Measurements from ENCODE around the gene KIF1B.

Gene KIF1B

DNA sequence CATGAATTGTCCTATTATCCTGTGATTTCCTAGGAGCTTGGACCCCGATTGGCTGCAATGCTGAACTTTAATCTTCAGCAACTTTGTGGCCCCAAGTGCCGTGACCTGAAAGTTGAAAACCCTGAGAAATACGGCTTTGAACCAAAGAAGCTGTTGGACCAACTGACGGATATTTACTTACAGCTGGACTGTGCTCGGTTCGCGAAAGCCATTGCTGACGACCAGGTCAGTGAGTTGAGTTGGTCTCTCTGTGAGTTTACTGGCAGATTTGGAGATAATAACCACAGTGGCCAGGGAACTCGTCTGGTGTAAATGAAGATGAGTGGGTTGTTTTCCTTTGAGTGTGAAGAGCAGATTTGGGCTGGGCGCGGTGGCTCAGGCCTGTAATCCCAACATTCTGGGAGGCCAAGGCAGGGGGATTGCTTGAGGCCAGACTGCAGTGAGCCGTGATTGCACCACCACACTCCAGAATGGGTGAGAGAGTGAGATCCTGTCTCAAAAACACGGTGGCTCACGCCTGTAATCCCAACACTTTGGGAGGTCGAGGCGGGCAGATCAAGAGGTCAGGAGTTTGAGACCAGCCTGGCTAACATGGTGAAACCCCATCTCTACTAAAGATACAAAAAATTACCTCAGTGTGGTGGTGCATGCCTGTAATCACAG is 39.1 kb upstream of the KIF1B start:
- ATAC-seq (ENCODE audit: insufficient read depth, low read depth) = no peak
- peaks cover 42% of the 10 kb centered on the region for H3K36me3 ChIP-seq (ENCODE audit: insufficient read depth, low read length)
- no peaks in the 10 kb centered on the region for H3K4me1 ChIP-seq (ENCODE audit: insufficient read depth, low read length)
- H3K27me3 ChIP-seq (ENCODE audit: insufficient read depth, low read length, poor library complexity) = no peaks in the 10 kb centered on the region
- no peak for DNase-seq
- H3K4me2 ChIP-seq (ENCODE audit: insufficient read depth, low read length) = no peak overlapping the region
- H3K9me3 ChIP-seq (ENCODE audit: insufficient read depth, low read length, severe bottlenecking) = no peaks in the 10 kb centered on the region
- H3K4me3 ChIP-seq (ENCODE audit: low read depth in 1 of 2, low read length in 2 of 2) = no peak overlapping the region
- H3K79me2 ChIP-seq (ENCODE audit: insufficient read depth, low read length) = no peaks in the 10 kb centered on the region
- H3K9ac ChIP-seq (ENCODE audit: low read depth, low read length) = no peak overlapping the region
- H2AFZ ChIP-seq (ENCODE audit: low read depth, low read length) = no peak overlapping the region
- TF ChIP-seq EZH2 (IDR thresholded peaks at IDR 0.05; ENCODE audit: borderline replicate concordance, low read depth, low read length, severe bottlenecking) = no peak
- TF ChIP-seq CTCF (IDR thresholded peaks at IDR 0.05; ENCODE audit: borderline replicate concordance, extremely low read depth, low read length, poor library complexity, severe bottlenecking) = no peak
- H3K27ac ChIP-seq (ENCODE audit: low read length) = no peak overlapping the region
- no peaks in the 10 kb centered on the region for H4K20me1 ChIP-seq (ENCODE audit: insufficient read depth, low read length)

DNA sequence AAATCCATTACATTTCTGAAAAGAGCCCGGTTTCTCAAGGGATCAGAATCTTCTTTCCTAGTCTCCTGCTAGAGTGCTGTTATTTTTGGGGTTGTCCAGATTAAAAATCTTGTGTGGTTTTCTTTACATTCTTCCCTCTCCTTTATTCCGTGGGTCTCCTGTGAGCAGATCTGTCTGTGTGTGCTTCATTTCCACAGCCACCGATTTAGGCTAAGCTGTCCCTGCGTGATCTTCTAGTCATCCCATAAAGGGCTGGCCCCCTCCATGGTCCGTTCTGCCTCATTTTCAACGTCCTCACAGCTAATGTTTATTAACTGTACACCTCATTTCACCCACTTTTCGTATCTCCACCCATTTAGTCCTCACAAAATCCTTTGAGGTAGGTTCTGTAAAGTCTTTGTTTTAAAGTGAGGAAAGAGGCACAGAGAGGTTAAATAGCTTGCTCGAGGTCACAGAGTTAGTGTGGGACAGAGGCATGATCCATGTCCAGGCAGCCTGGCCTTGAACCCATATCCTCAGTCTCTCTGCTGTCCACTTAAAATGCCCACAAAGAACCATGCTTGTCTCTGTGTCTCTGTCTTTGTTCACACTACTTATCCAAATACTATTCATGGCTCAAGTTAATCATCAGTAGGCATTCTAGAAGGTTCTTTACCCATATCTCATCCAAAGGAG is 38.2 kb upstream of the KIF1B start:
- no peaks in the 10 kb centered on the region for H3K9me3 ChIP-seq (ENCODE audit: insufficient read depth, low read length, severe bottlenecking)
- peaks cover 40% of the 10 kb centered on the region for H3K36me3 ChIP-seq (ENCODE audit: insufficient read depth, low read length)
- H3K27ac ChIP-seq (ENCODE audit: low read length) = no peak overlapping the region
- H3K4me2 ChIP-seq (ENCODE audit: insufficient read depth, low read length) = no peak overlapping the region
- no peak overlapping the region for H2AFZ ChIP-seq (ENCODE audit: low read depth, low read length)
- H3K79me2 ChIP-seq (ENCODE audit: insufficient read depth, low read length) = no peaks in the 10 kb centered on the region
- no peak overlapping the region for H3K4me3 ChIP-seq (ENCODE audit: low read depth in 1 of 2, low read length in 2 of 2)
- H3K4me1 ChIP-seq (ENCODE audit: insufficient read depth, low read length) = no peaks in the 10 kb centered on the region
- H4K20me1 ChIP-seq (ENCODE audit: insufficient read depth, low read length) = no peaks in the 10 kb centered on the region
- H3K27me3 ChIP-seq (ENCODE audit: insufficient read depth, low read length, poor library complexity) = no peaks in the 10 kb centered on the region
- TF ChIP-seq EZH2 (IDR thresholded peaks at IDR 0.05; ENCODE audit: borderline replicate concordance, low read depth, low read length, severe bottlenecking) = no peak
- TF ChIP-seq CTCF (IDR thresholded peaks at IDR 0.05; ENCODE audit: borderline replicate concordance, extremely low read depth, low read length, poor library complexity, severe bottlenecking) = no peak
- DNase-seq = no peak
- no peak overlapping the region for H3K9ac ChIP-seq (ENCODE audit: low read depth, low read length)
- ATAC-seq (ENCODE audit: insufficient read depth, low read depth) = no peak

GRCh38 chr1:10173582-10173981 is 36.8 kb upstream of the KIF1B start:
- H3K4me2 ChIP-seq (ENCODE audit: insufficient read depth, low read length) = no peak overlapping the region

More at GRCh38 chr1:10173582-10173981, 36.8 kb upstream of the KIF1B start:
- H4K20me1 ChIP-seq (ENCODE audit: insufficient read depth, low read length) = no peaks in the 10 kb centered on the region
- H3K36me3 ChIP-seq (ENCODE audit: insufficient read depth, low read length) = peaks cover 33% of the 10 kb centered on the region
- H3K4me3 ChIP-seq (ENCODE audit: low read depth in 1 of 2, low read length in 2 of 2) = no peak overlapping the region
- H3K9ac ChIP-seq (ENCODE audit: low read depth, low read length) = no peak overlapping the region
- no peaks in the 10 kb centered on the region for H3K27me3 ChIP-seq (ENCODE audit: insufficient read depth, low read length, poor library complexity)
- no peak overlapping the region for H3K27ac ChIP-seq (ENCODE audit: low read length)
- no peaks in the 10 kb centered on the region for H3K9me3 ChIP-seq (ENCODE audit: insufficient read depth, low read length, severe bottlenecking)
- H3K4me1 ChIP-seq (ENCODE audit: insufficient read depth, low read length) = no peaks in the 10 kb centered on the region
- DNase-seq (no peak), ATAC-seq (ENCODE audit: insufficient read depth, low read depth) (no peak)
- H3K79me2 ChIP-seq (ENCODE audit: insufficient read depth, low read length) = no peaks in the 10 kb centered on the region
- H2AFZ ChIP-seq (ENCODE audit: low read depth, low read length) = no peak overlapping the region
- TF ChIP-seq CTCF (IDR thresholded peaks at IDR 0.05; ENCODE audit: borderline replicate concordance, extremely low read depth, low read length, poor library complexity, severe bottlenecking) (no peak), EZH2 (IDR thresholded peaks at IDR 0.05; ENCODE audit: borderline replicate concordance, low read depth, low read length, severe bottlenecking) (no peak)
